Nephron progenitor cell (in vitro differentiated cells): ENCODE results near the gene OTUD1.
A peak's percentile ranks its signal among the peaks of the same experiment; 100 is the strongest.

Experiments used
- DNase-seq: peaks from one replicate; pipeline ENCODE4 v3.0.0; 2021
- H3K27ac Mint-ChIP-seq: 2 replicates; pipeline ENCODE4 v1.8.0; 2021; ENCODE audit warnings: mild to moderate bottlenecking, moderate library complexity, mixed read lengths
- H3K27me3 Mint-ChIP-seq: 2 replicates; pipeline ENCODE4 v1.8.0; 2021; ENCODE audit warnings: mild to moderate bottlenecking, low read depth, mixed read lengths; ENCODE audit not compliant: poor library complexity
- H3K36me3 Mint-ChIP-seq: 2 replicates; pipeline ENCODE4 v1.8.0; 2021; ENCODE audit warnings: low read depth, mixed read lengths
- H3K4me1 Mint-ChIP-seq: 2 replicates; pipeline ENCODE4 v1.8.0; 2021; ENCODE audit warnings: mixed read lengths
- H3K4me3 Mint-ChIP-seq: 2 replicates; pipeline ENCODE4 v1.8.0; 2021; ENCODE audit warnings: mild to moderate bottlenecking, moderate library complexity, mixed read lengths
- H3K9me3 Mint-ChIP-seq: 2 replicates; pipeline ENCODE4 v1.8.0; 2021; ENCODE audit warnings: mild to moderate bottlenecking, moderate library complexity, mixed read lengths
- CTCF ChIP-seq: fragments of 200-600 bp; sonication (generic); IDR thresholded peaks from 2 replicates; pipeline ENCODE4 v1.5.0; 2021; ENCODE audit warnings: antibody characterized with exemption

The OTUD1 gene

GRCh38 chr10:23432639-23433038 is 6.2 kb upstream of the OTUD1 start:
- TF ChIP-seq CTCF = no peak
- Mint-ChIP-seq H3K4me1 (peaks cover 4% of the 10 kb centered on the region), H3K36me3 (no peaks in the 10 kb centered on the region), H3K4me3 (no peak overlapping the region), H3K27ac (no peak overlapping the region), H3K27me3 (peaks cover 5% of the 10 kb centered on the region), H3K9me3 (no peaks in the 10 kb centered on the region)
- DNase-seq = no peak

DNA sequence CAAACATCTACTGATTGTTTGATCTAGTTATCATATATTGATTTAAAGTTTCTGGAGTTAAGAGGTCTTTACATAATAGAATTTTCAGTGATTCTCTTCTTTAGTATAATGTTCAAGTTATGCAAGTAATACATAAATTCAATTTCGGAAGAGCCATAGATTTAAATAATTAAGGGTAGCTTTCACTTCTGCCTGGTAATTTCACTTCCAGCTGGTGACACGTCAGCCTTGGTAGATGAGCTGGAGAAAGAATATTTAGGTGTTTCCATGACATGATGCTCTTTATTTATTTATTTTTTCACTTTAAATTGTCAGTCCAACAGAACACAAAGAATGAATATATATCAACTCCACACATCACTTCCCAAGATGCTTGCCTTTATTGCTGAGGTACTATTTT is 5.2 kb upstream of the OTUD1 start:
- Mint-ChIP-seq H3K27ac (no peak overlapping the region), H3K4me1 (peaks cover 9% of the 10 kb centered on the region), H3K9me3 (no peaks in the 10 kb centered on the region), H3K36me3 (no peaks in the 10 kb centered on the region), H3K27me3 (peaks cover 5% of the 10 kb centered on the region), H3K4me3 (no peak overlapping the region)
- DNase-seq = no peak
- TF ChIP-seq CTCF = no peak

GRCh38 chr10:23435378-23435777 is 3.5 kb upstream of the OTUD1 start:
- Mint-ChIP-seq H3K27me3 (peaks cover 9% of the 10 kb centered on the region), H3K4me3 (no peak overlapping the region), H3K4me1 (peaks cover 11% of the 10 kb centered on the region), H3K36me3 (no peaks in the 10 kb centered on the region), H3K9me3 (no peaks in the 10 kb centered on the region), H3K27ac (no peak overlapping the region)
- TF ChIP-seq CTCF = no peak
- DNase-seq = no peak

DNA sequence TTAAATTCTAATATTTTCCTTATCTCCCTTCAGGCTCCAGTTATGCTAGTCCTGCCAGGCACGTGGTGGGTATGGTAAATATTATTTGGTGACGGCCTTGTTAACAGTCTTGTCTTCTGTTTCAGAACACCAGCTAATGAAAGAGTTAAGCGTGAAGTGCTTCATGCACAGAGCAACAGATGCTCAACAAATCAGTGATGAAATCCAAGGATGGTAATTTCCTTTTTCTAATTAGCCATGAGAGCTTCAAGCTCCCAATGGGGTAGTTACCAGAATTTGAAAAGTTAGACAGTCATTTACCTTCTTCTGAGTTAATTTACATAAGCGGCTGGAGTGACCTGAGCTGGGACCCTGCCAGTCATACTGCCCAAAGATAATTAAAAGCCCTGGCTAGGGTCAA is 1.9 kb upstream of the OTUD1 start:
- Mint-ChIP-seq H3K9me3 (no peaks in the 10 kb centered on the region), H3K4me3 (no peak overlapping the region), H3K36me3 (no peaks in the 10 kb centered on the region), H3K27ac (no peak overlapping the region), H3K27me3 (peaks cover 22% of the 10 kb centered on the region), H3K4me1 (peaks cover 25% of the 10 kb centered on the region)
- DNase-seq = no peak
- no peak for TF ChIP-seq CTCF

DNA sequence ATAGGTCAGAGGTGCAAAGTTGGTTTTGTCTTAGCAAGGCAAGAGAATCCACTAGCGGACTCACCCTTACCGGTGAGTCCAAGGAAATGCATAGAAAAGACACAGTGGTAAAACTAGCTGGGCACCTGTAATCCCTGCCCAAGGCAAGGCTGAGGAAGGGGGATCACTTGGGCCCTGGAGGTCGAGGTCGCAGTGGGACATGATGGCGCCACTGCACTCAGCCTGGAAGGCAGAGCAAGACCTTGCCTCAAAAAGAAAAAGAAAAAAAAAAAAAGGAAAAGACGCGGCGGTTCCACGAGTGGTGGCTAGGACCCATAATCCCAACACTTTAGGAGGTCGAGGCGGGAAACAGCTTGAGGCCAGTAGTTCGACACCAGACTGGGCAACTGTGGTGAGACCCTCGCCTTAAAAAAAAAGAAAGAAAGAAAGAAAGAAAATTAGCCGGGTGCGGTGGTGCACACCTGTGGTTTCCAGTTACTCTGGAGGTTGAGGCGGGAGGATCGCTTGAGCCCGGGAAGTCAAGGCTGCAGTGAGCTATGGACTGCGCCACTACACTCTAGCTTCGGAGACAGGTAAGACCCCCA is 820 bp upstream of the OTUD1 start:
- Mint-ChIP-seq H3K4me3 (peak overlapping the region; percentile 81), H3K27ac (peak overlapping the region; percentile 64), H3K36me3 (no peaks in the 10 kb centered on the region), H3K27me3 (peaks cover 20% of the 10 kb centered on the region), H3K4me1 (peaks cover 25% of the 10 kb centered on the region), H3K9me3 (no peaks in the 10 kb centered on the region)
- no peak for DNase-seq
- no peak for TF ChIP-seq CTCF

GRCh38 chr10:23439452-23439960 is 631 bp downstream of the OTUD1 start:
- peaks cover 25% of the 10 kb centered on the region for H3K4me1 Mint-ChIP-seq
- H3K36me3 Mint-ChIP-seq = no peaks in the 10 kb centered on the region
- H3K4me3 Mint-ChIP-seq = no peak overlapping the region
- TF ChIP-seq CTCF = no peak
- H3K27me3 Mint-ChIP-seq = peaks cover 17% of the 10 kb centered on the region
- no peak overlapping the region for H3K27ac Mint-ChIP-seq
- no peak for DNase-seq
- H3K9me3 Mint-ChIP-seq = no peaks in the 10 kb centered on the region
